ENCODE results near the gene OR6X1. TPM values are rescaled to one million over a fixed set of nuclear protein-coding genes. Genes with fewer than 3 reads are reported as not detected.

Gene OR6X1, protein sequence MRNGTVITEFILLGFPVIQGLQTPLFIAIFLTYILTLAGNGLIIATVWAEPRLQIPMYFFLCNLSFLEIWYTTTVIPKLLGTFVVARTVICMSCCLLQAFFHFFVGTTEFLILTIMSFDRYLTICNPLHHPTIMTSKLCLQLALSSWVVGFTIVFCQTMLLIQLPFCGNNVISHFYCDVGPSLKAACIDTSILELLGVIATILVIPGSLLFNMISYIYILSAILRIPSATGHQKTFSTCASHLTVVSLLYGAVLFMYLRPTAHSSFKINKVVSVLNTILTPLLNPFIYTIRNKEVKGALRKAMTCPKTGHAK
- total RNA-seq (2022; extraction: Qiagen RNA extraction), result not detected in 5 replicates

DNA sequence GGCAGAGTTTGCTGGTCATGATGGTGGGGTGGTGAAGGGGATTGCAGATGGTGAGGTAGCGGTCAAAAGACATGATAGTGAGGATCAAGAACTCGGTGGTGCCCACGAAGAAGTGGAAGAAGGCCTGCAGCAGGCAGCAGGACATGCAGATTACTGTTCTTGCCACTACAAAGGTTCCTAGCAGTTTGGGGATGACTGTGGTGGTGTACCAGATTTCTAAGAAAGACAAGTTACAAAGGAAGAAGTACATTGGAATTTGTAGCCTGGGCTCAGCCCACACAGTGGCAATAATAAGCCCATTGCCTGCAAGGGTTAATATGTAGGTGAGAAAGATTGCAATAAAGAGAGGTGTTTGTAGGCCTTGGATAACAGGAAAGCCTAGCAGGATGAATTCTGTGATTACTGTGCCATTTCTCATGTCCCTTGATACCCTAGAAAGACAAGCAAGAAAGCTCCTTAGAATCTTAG is at the start of gene OR6X1:
OR6X1 (minus strand) TSS at position 418 of the 468 bp plus-strand sequence; CDS start at position 418, 0 bp downstream.

DNA sequence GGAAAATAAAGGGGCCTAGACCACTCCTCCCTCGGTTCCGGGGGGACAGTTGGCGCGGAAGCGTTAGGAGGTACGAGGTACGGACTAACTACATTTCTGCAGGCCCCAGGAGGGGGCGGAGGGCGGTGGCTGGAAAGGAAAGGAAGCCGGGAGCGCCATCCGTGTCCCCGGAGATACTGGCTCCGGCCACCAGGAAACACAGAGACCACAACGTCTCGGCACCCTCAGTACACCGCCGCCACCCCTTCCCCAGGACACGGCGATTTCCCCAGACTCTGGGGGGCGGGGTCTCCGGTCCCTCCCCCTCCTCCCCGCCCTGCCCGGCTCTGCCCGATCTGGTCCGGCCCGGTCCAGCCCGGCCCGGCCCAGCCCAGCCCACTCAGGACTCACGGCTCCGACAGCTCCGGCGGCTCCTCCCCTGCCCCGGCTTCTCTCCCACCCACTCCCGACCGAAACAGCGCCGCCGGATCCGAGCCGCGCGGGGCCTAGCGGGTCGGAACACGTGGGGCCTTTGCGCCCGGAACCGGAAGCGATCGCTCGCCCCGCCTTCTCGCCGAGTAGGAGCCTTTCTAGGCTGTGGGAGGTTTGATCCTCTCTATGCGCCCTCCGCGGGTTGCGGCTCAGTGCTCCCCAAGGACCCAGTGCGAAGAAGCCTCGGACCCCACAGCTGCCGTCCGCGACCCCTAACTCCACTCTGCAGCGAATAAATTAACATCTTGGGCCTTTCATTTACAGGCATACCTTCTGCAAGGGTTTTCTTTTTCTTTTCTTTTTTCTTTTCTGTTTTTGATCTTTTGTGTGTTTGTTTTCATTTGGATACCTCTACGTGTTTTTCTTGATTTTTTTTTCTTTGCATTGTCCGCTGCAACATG is 12.9 kb downstream of the OR6X1 start, which contains the start of gene ZNF202:
ZNF202 (minus strand) TSS at position 502 of the 872 bp plus-strand sequence. CDS start 10,772 bp downstream, outside the sequence.

Other genes starting within 250 kb of the OR6X1 start
- gene SCN3B, start 99.9 kb downstream of the OR6X1 start, total RNA-seq (2022; extraction: Qiagen RNA extraction), result 0.08 to 0.17 TPM (median 0.11 TPM) in 5 replicates
- 8.4 to 10.3 TPM (median 9.0 TPM) in 5 replicates for gene ZNF202, start 12.9 kb downstream of the OR6X1 start, total RNA-seq (2022; extraction: Qiagen RNA extraction)
- not detected in 5 replicates for gene OR6M1, start 51.8 kb upstream of the OR6X1 start, total RNA-seq (2022; extraction: Qiagen RNA extraction)
- not detected in 5 replicates for gene TMEM225, start 131.2 kb upstream of the OR6X1 start, total RNA-seq (2022; extraction: Qiagen RNA extraction)
- not detected in 5 replicates for gene OR8D4, start 147.6 kb upstream of the OR6X1 start, total RNA-seq (2022; extraction: Qiagen RNA extraction)
- gene OR4D5, start 185.1 kb upstream of the OR6X1 start, total RNA-seq (2022; extraction: Qiagen RNA extraction), result not detected in 5 replicates
- not detected in 5 replicates for gene OR6T1, start 189.3 kb upstream of the OR6X1 start, total RNA-seq (2022; extraction: Qiagen RNA extraction)
- not detected in 5 replicates for gene OR10S1, start 223.3 kb upstream of the OR6X1 start, total RNA-seq (2022; extraction: Qiagen RNA extraction)
- not detected in 5 replicates for gene OR10G6, start 240.6 kb upstream of the OR6X1 start, total RNA-seq (2022; extraction: Qiagen RNA extraction)

Measured in A549 treated with AZD2906 at 1 μM for 4 hours (cell line).